Activated CD4-positive, alpha-beta memory T cell treated with anti-CD3 and anti-CD28 coated beads, Interleukin-2, amount 10 ng/mL, durations not matched to agents 7 days and 5 days (primary cell): Measurements from ENCODE around the gene KRT26. TPM values are rescaled to one million over a fixed set of nuclear protein-coding genes. Genes with fewer than 3 reads are reported as not detected.
"Not testable (repeated sequence)": the region's sequence is repeated elsewhere in the genome, so short reads cannot be mapped to it uniquely, and the experiment has no call there.

ENCODE experiments used
- CTCF ChIA-PET: fragments of 350-600 bp; sonication (Branson Sonifier 250); formaldehyde crosslinking; loops from one replicate; lab custom pipeline; 2021; ENCODE audit warnings: antibody characterized with exemption, inconsistent platforms; lab: Charles Lee
- POLR2A ChIA-PET: fragments of 350-600 bp; sonication (Branson Sonifier 250); formaldehyde crosslinking; loops from one replicate; lab custom pipeline; 2021; ENCODE audit warnings: antibody characterized with exemption; lab: Charles Lee
- DNase-seq: peaks from one replicate; pipeline ENCODE4 v3.0.0-alpha.2; 2020
- H3K27ac Mint-ChIP-seq: one replicate; pipeline ENCODE4 v1.8.0; 2021; ENCODE audit warnings: mild to moderate bottlenecking, mixed read lengths
- H3K27me3 Mint-ChIP-seq: one replicate; pipeline ENCODE4 v1.8.0; 2021; ENCODE audit warnings: mixed read lengths
- H3K36me3 Mint-ChIP-seq: one replicate; pipeline ENCODE4 v1.8.0; 2021; ENCODE audit warnings: low read depth, mixed read lengths
- H3K4me1 Mint-ChIP-seq: one replicate; pipeline ENCODE4 v1.8.0; 2021; ENCODE audit warnings: mixed read lengths
- H3K4me3 Mint-ChIP-seq: one replicate; pipeline ENCODE4 v1.8.0; 2021; ENCODE audit warnings: mild to moderate bottlenecking, mixed read lengths
- H3K9me3 Mint-ChIP-seq: one replicate; pipeline ENCODE4 v1.8.0; 2021; ENCODE audit warnings: mixed read lengths
- total RNA-seq, 2 experiments: library from RNA; stranded (reverse); gene quantifications; one replicate each; pipeline ENCODE4 v1.2.3, GENCODE V29; 2021

The KRT26 gene, protein sequence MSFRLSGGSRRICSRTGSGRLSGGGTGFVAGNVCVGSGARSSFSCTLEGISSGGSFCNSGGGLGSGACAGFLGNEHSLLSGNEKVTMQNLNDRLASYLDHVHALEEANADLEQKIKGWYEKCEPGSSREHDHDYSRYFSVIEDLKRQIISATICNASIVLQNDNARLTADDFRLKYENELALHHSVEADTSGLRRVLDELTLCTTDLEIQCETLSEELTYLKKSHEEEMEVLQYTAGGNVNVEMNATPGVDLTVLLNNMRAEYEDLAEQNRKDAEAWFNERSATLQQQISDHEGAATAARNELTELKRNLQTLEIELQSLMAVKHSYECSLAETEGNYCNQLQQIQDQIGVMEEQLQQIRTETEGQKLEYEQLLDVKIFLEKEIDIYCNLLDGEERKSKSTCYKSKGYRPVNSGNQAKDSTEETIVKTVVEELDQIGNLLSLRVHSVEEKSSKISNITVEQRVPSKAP
- total RNA-seq = not detected

- CTCF ChIA-PET = no interaction called here
- Mint-ChIP-seq H3K4me1 (no peaks in the 10 kb centered on the region), H3K27ac (no peak within 1 kb of the TSS), H3K4me3 (no peak within 1 kb of the TSS), H3K27me3 (peaks cover 40% of the 10 kb centered on the region), H3K9me3 (no peaks in the 10 kb centered on the region), H3K36me3 (no peaks in the 10 kb centered on the region)
- POLR2A ChIA-PET = no interaction called here
- no peak for DNase-seq
These were observed at the start of gene KRT26 for GRCh38 chr17:40772101-40772500. KRT26 (minus strand) TSS chr17:40772201; CDS start chr17:40772113, 88 bp downstream.

DNA sequence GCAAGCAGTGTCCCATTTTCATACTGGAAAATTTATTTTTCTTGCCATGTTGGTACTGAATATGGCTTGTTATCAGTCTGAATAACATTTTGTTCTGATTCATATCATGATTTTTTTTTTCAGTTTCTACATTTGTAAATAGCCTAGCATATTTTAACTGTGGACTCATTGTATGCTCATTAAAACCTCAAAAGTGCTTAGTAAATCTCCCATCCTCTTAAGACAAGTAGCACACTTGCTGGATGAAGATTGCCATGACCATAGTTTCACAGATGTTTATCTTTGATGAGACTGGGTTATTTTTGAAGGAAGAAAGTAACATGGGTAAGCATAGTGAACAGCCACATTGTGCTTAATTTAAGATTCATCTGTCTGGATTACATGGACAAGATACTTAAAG is 49.5 kb upstream of the KRT26 start:
- peaks cover 45% of the 10 kb centered on the region for H3K4me1 Mint-ChIP-seq
- ChIA-PET CTCF (no interaction called here), POLR2A (no interaction called here)
- peaks cover 5% of the 10 kb centered on the region for H3K27me3 Mint-ChIP-seq
- no peak overlapping the region for H3K27ac Mint-ChIP-seq
- no peak overlapping the region for H3K4me3 Mint-ChIP-seq
- DNase-seq = no peak
- peaks cover 24% of the 10 kb centered on the region for H3K36me3 Mint-ChIP-seq
- H3K9me3 Mint-ChIP-seq = no peaks in the 10 kb centered on the region

GRCh38 chr17:40820228-40820838 is 48.3 kb upstream of the KRT26 start:
- no peaks in the 10 kb centered on the region for H3K9me3 Mint-ChIP-seq
- ChIA-PET POLR2A (interaction anchor here (2.6 kb wide), 1 partner anchor 173 kb away, joined by 19 read pairs; the partner anchor contains the start of gene SMARCE1), CTCF (interaction anchor here (1.0 kb wide), 2 partner anchors 828 to 868 kb away, joined by 3 to 4 read pairs; no protein-coding TSS in a partner anchor)
- peaks cover 42% of the 10 kb centered on the region for H3K4me1 Mint-ChIP-seq
- H3K36me3 Mint-ChIP-seq = peaks cover 24% of the 10 kb centered on the region
- H3K27me3 Mint-ChIP-seq = no peaks in the 10 kb centered on the region
- peak overlapping the region; percentile 30 for H3K4me3 Mint-ChIP-seq
- no peak overlapping the region for H3K27ac Mint-ChIP-seq
- no peak for DNase-seq

- H3K27me3 Mint-ChIP-seq = peaks cover 1% of the 10 kb centered on the region
- H3K27ac Mint-ChIP-seq = peak overlapping the region; percentile 69
- peaks cover 24% of the 10 kb centered on the region for H3K36me3 Mint-ChIP-seq
- no peaks in the 10 kb centered on the region for H3K9me3 Mint-ChIP-seq
- no peak for DNase-seq
- CTCF ChIA-PET = interaction anchor here (0.6 to 2.4 kb wide), 10 partner anchors 16 to 869 kb away, joined by 3 to 11 read pairs (median 4); no protein-coding TSS in a partner anchor
- POLR2A ChIA-PET = interaction anchor here (1.3 to 2.6 kb wide), 3 partner anchors 172 to 870 kb away, joined by 3 to 19 read pairs (median 6); partner anchors contain the start of gene SMARCE1
- H3K4me1 Mint-ChIP-seq = peaks cover 42% of the 10 kb centered on the region
- peak overlapping the region; percentile 74 for H3K4me3 Mint-ChIP-seq
These were observed 47.6 kb upstream of the KRT26 start for GRCh38 chr17:40819528-40820125.

GRCh38 chr17:40818733-40819527 is 46.9 kb upstream of the KRT26 start:
- peak; percentile 87 for DNase-seq
- peaks cover 24% of the 10 kb centered on the region for H3K36me3 Mint-ChIP-seq
- peak overlapping the region; percentile 85 for H3K4me3 Mint-ChIP-seq
- no peaks in the 10 kb centered on the region for H3K9me3 Mint-ChIP-seq
- peaks cover 38% of the 10 kb centered on the region for H3K4me1 Mint-ChIP-seq
- H3K27ac Mint-ChIP-seq = peak overlapping the region; percentile 81
- POLR2A ChIA-PET = interaction anchor here (0.6 to 2.6 kb wide), 11 partner anchors 14 to 871 kb away, joined by 3 to 19 read pairs (median 5); partner anchors contain the start of genes EIF1, KRTAP16-1 and SMARCE1
- CTCF ChIA-PET = interaction anchor here (0.6 to 2.4 kb wide), 14 partner anchors 14 to 1199 kb away, joined by 3 to 11 read pairs (median 3); partner anchors contain the start of gene EIF1
- H3K27me3 Mint-ChIP-seq = peaks cover 8% of the 10 kb centered on the region

GRCh38 chr17:40818343-40818732 is 46.3 kb upstream of the KRT26 start:
- DNase-seq = no peak
- POLR2A ChIA-PET = interaction anchor here (0.6 to 2.6 kb wide), 11 partner anchors 15 to 871 kb away, joined by 3 to 19 read pairs (median 5); partner anchors contain the start of genes EIF1, KRTAP16-1 and SMARCE1
- Mint-ChIP-seq H3K36me3 (peaks cover 24% of the 10 kb centered on the region), H3K4me1 (peaks cover 37% of the 10 kb centered on the region), H3K9me3 (no peaks in the 10 kb centered on the region), H3K27ac (peak overlapping the region; percentile 81), H3K4me3 (peak overlapping the region; percentile 85), H3K27me3 (peaks cover 11% of the 10 kb centered on the region)
- CTCF ChIA-PET = interaction anchor here (0.7 to 2.4 kb wide), 12 partner anchors 15 to 1200 kb away, joined by 3 to 11 read pairs (median 3); no protein-coding TSS in a partner anchor

DNA sequence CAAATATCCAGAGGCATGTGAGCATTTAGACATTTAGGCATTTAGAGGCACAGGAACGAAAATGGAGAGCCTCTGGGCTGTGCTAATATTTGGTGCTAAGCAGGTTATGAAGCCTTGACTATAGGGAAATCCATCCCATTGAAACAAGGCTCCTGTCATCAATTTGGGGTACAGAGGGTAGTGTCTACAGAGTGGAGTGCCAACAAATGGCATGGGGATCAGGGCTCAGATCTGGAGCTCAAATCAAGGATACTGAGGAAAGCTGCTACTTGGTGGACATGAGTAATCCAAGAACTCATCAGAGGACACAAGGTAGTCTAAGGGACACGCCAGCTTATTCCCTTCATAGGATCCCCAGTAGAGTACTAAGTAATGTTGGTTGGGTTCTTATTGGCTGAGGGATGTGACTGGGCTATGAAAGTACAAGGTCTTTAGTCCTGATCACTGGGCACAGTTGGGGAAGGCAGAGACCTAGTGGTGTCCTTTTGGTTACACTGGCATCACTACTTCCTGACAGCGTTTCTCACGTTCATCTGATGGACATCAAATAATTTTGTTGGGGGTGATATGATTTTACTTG is 45.2 kb upstream of the KRT26 start:
- H3K9me3 Mint-ChIP-seq = no peaks in the 10 kb centered on the region

DNA sequence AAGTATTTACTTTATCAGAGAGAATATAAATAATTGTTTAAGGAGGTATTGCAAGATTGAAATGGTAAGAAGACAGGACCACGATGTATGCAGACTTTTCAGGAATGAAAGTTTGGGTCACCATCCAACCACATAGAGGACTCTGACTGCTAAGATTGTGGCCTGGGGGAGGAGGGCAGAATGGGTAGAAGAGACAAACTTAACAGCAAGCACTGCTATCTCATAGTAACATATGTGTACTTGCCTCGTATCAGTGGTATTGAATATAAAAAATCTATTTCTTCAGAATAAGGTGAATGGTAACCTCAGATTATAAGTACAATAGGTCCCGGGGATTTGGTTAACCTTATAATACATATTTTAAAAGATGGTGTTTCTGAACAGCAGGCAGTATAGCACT is 44.6 kb upstream of the KRT26 start:
- peaks cover 37% of the 10 kb centered on the region for H3K4me1 Mint-ChIP-seq
- H3K36me3 Mint-ChIP-seq = peaks cover 24% of the 10 kb centered on the region
- no peak for DNase-seq
- POLR2A ChIA-PET = no interaction called here
- H3K9me3 Mint-ChIP-seq = no peaks in the 10 kb centered on the region
- H3K27me3 Mint-ChIP-seq = peaks cover 20% of the 10 kb centered on the region
- CTCF ChIA-PET = no interaction called here
- no peak overlapping the region for H3K4me3 Mint-ChIP-seq
- no peak overlapping the region for H3K27ac Mint-ChIP-seq

More for the DNA sequence above, 45.2 kb upstream of the KRT26 start:
- DNase-seq = no peak
- Mint-ChIP-seq H3K27me3 (peaks cover 16% of the 10 kb centered on the region), H3K4me3 (peak overlapping the region; percentile 69), H3K36me3 (peaks cover 24% of the 10 kb centered on the region), H3K27ac (peak overlapping the region; percentile 58), H3K4me1 (peaks cover 37% of the 10 kb centered on the region)
- POLR2A ChIA-PET = no interaction called here
- CTCF ChIA-PET = interaction anchor here (2.4 kb wide), 1 partner anchor 846 kb away, joined by 11 read pairs; no protein-coding TSS in a partner anchor

DNA sequence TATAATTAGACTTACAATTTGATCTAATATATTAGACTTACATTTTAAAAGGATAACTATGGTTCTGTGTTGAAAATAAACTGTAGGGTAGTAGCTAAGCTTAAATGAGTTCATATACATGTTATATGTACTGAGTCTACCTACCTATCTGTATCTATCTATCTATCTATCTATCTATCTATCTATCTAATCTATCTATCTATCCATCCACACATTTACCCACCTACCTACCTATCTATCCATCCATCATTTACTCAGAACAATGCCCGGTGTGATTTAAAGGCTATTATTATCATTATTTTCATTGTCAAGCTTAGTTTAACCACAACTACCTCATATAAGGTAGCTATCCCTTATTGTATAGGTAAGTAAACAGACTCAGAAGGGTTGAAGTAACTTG is 43.4 kb upstream of the KRT26 start:
- Mint-ChIP-seq H3K9me3 (no peaks in the 10 kb centered on the region), H3K36me3 (peaks cover 23% of the 10 kb centered on the region), H3K27ac (no peak overlapping the region), H3K27me3 (peaks cover 27% of the 10 kb centered on the region), H3K4me1 (peaks cover 32% of the 10 kb centered on the region), H3K4me3 (no peak overlapping the region)
- ChIA-PET POLR2A (no interaction called here), CTCF (interaction anchor here (0.7 kb wide), 1 partner anchor 13 kb away, joined by 3 read pairs; no protein-coding TSS in a partner anchor)
- DNase-seq = no peak

GRCh38 chr17:40814657-40815056 is 42.7 kb upstream of the KRT26 start:
- Mint-ChIP-seq H3K4me1 (peaks cover 24% of the 10 kb centered on the region), H3K36me3 (peaks cover 20% of the 10 kb centered on the region), H3K27me3 (peaks cover 35% of the 10 kb centered on the region)
- H3K27ac Mint-ChIP-seq, H3K9me3 Mint-ChIP-seq, CTCF ChIA-PET, DNase-seq, POLR2A ChIA-PET, H3K4me3 Mint-ChIP-seq: not testable (repeated sequence)

DNA sequence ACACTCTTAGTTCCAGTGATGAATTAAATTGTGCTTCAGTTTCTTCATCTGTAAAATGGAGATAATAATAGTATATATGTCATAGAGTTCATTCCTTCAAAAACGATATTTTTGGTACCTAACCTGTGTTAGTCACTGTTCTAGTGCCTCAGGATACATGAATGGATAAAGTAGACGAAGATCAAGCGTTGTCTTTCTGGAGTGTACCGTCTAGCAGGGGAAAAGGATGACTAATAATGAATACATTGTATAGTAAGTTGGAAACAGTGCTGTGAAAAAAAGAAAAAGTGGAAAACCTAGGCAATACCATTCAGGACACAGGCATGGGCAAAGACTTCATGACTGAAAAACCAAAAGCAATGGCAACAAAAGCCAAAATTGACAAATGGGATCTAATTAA is 41.8 kb upstream of the KRT26 start:
- no peak for DNase-seq
- Mint-ChIP-seq H3K4me3 (no peak overlapping the region), H3K27ac (no peak overlapping the region), H3K4me1 (peaks cover 18% of the 10 kb centered on the region), H3K36me3 (peaks cover 17% of the 10 kb centered on the region), H3K9me3 (no peaks in the 10 kb centered on the region), H3K27me3 (peaks cover 41% of the 10 kb centered on the region)
- CTCF ChIA-PET = no interaction called here
- POLR2A ChIA-PET = no interaction called here
